Measurements from ENCODE around the gene PRRX2.

The PRRX2 gene

GRCh38 chr9:129751841-129752801 lies 86.7 kb downstream of the PRRX2 start:
- Histone ChIP-seq H3K27ac (ENCODE audit: low read depth, low read length) (no peak overlapping the region), H3K79me2 (ENCODE audit: control insufficient read depth, low read length) (no peaks in the 10 kb centered on the region)

GRCh38 chr9:129752900-129753729 lies 87.7 kb downstream of the PRRX2 start, which contains the start of gene PTGES:
Gene PTGES, minus strand, starts transcription at chr9:129753042. Its CDS starts 30 bp downstream, at chr9:129753012.
- Histone ChIP-seq H3K36me3 (ENCODE audit: control insufficient read depth, low read length) (no peaks in the 10 kb centered on the region), H3K9me3 (ENCODE audit: control insufficient read depth, insufficient read depth, low read length) (no peaks in the 10 kb centered on the region), H3K27me3 (ENCODE audit: control insufficient read depth, low read length) (peaks cover 23% of the 10 kb centered on the region; the same call in 1 of the 2 replicates), H3K79me2 (ENCODE audit: control insufficient read depth, low read length) (no peaks in the 10 kb centered on the region), H3F3A (ENCODE audit: control insufficient read depth, insufficient read depth) (no peaks in the 10 kb centered on the region), H3K27ac (ENCODE audit: low read depth, low read length) (no peak within 1 kb of the TSS), H3K4me3 (ENCODE audit: low read length) (no peak within 1 kb of the TSS), H3K9me2 (replicated peaks; ENCODE audit: control insufficient read depth, low read length) (no peaks in the 10 kb centered on the region), H3K4me2 (ENCODE audit: low read length) (no peak within 1 kb of the TSS), H4K20me1 (ENCODE audit: control insufficient read depth, insufficient read depth, low read depth, low read length) (no peaks in the 10 kb centered on the region), H3K4me1 (ENCODE audit: control insufficient read depth, low read length) (no peaks in the 10 kb centered on the region)
- TF ChIP-seq CTCF (IDR thresholded peaks at IDR 0.05; ENCODE audit: low read depth, low read length, poor library complexity, severe bottlenecking) (no peak), EZH2phosphoT487 (IDR thresholded peaks at IDR 0.05; ENCODE audit: borderline replicate concordance, low read length) (no peak)

More at GRCh38 chr9:129751841-129752801, 86.7 kb downstream of the PRRX2 start:
- H3K4me2 ChIP-seq (ENCODE audit: low read length), result no peak overlapping the region
- H3K4me3 ChIP-seq (ENCODE audit: low read length), result no peak overlapping the region
- H3K27me3 ChIP-seq (ENCODE audit: control insufficient read depth, low read length), result peaks cover 23% of the 10 kb centered on the region; the same call in 1 of the 2 replicates
- H3F3A ChIP-seq (ENCODE audit: control insufficient read depth, insufficient read depth), result no peaks in the 10 kb centered on the region
- TF ChIP-seq EZH2phosphoT487 (IDR thresholded peaks at IDR 0.05; ENCODE audit: borderline replicate concordance, low read length) (no peak), CTCF (IDR thresholded peaks at IDR 0.05; ENCODE audit: low read depth, low read length, poor library complexity, severe bottlenecking) (no peak)
- no peaks in the 10 kb centered on the region for H3K9me3 ChIP-seq (ENCODE audit: control insufficient read depth, insufficient read depth, low read length)
- no peaks in the 10 kb centered on the region for H3K9me2 ChIP-seq (replicated peaks; ENCODE audit: control insufficient read depth, low read length)
- H4K20me1 ChIP-seq (ENCODE audit: control insufficient read depth, insufficient read depth, low read depth, low read length), result no peaks in the 10 kb centered on the region
- H3K4me1 ChIP-seq (ENCODE audit: control insufficient read depth, low read length), result no peaks in the 10 kb centered on the region
- H3K36me3 ChIP-seq (ENCODE audit: control insufficient read depth, low read length), result no peaks in the 10 kb centered on the region

- no peaks in the 10 kb centered on the region for H3K9me2 ChIP-seq (replicated peaks; ENCODE audit: control insufficient read depth, low read length)
- H3K36me3 ChIP-seq (ENCODE audit: control insufficient read depth, low read length), result no peaks in the 10 kb centered on the region
- no peak overlapping the region for H3K4me2 ChIP-seq (ENCODE audit: low read length)
- no peaks in the 10 kb centered on the region for H3K79me2 ChIP-seq (ENCODE audit: control insufficient read depth, low read length)
- TF ChIP-seq CTCF (IDR thresholded peaks at IDR 0.05; ENCODE audit: low read depth, low read length, poor library complexity, severe bottlenecking) (no peak), EZH2phosphoT487 (IDR thresholded peaks at IDR 0.05; ENCODE audit: borderline replicate concordance, low read length) (no peak)
- no peaks in the 10 kb centered on the region for H3F3A ChIP-seq (ENCODE audit: control insufficient read depth, insufficient read depth)
- no peaks in the 10 kb centered on the region for H3K9me3 ChIP-seq (ENCODE audit: control insufficient read depth, insufficient read depth, low read length)
- H3K4me3 ChIP-seq (ENCODE audit: low read length), result no peak overlapping the region
- no peak overlapping the region for H3K27ac ChIP-seq (ENCODE audit: low read depth, low read length)
- no peaks in the 10 kb centered on the region for H4K20me1 ChIP-seq (ENCODE audit: control insufficient read depth, insufficient read depth, low read depth, low read length)
- peaks cover 18% of the 10 kb centered on the region; the same call in 1 of the 2 replicates for H3K27me3 ChIP-seq (ENCODE audit: control insufficient read depth, low read length)
- no peaks in the 10 kb centered on the region for H3K4me1 ChIP-seq (ENCODE audit: control insufficient read depth, low read length)
Observed at GRCh38 chr9:129755151-129755550, 89.7 kb downstream of the PRRX2 start.

Measured in DOHH2 (cell line).